Neural cell (in vitro differentiated cells): ENCODE data around the gene ACOT7. TPM values are rescaled to one million over a fixed set of nuclear protein-coding genes. Genes with fewer than 3 reads are reported as not detected.
"Not testable (repeated sequence)": the region's sequence is repeated elsewhere in the genome, so short reads cannot be mapped to it uniquely, and the experiment has no call there.

Experiments
- H2AFZ ChIP-seq: fragments of 200-600, 300-800 bp; sonication (generic), shearing (Covaris generic); 2 replicates; pipeline ENCODE4 v1.6.0; 2014; ENCODE audit warnings: low read depth, mild to moderate bottlenecking, antibody characterized with exemption, low read length, moderate library complexity
- H3F3A ChIP-seq: fragments of 200-600 bp; shearing (Covaris generic); 2 replicates; pipeline ENCODE4 v1.6.1; 2016; ENCODE audit warnings: mild to moderate bottlenecking, moderate library complexity, mixed read lengths, antibody characterized with exemption, low read length; ENCODE audit not compliant: insufficient read depth, poor library complexity, severe bottlenecking
- H3K27ac ChIP-seq: fragments of 200-600, 300-800 bp; sonication (generic), shearing (Covaris generic); 2 replicates; pipeline ENCODE4 v1.5.1; 2014; ENCODE audit warnings: mild to moderate bottlenecking, low read length, moderate library complexity
- H3K27me3 ChIP-seq: fragments of 300-800, 200-600 bp; sonication (generic), shearing (Covaris generic); 2 replicates; pipeline ENCODE4 v1.6.0; 2014; ENCODE audit warnings: mild to moderate bottlenecking, low read depth, low read length, moderate library complexity; ENCODE audit not compliant: insufficient read depth
- H3K36me3 ChIP-seq: fragments of 300-800, 200-600 bp; sonication (generic), shearing (Covaris generic); 2 replicates; pipeline ENCODE4 v1.5.1; 2014; ENCODE audit warnings: mild to moderate bottlenecking, antibody characterized with exemption, low read length, moderate library complexity; ENCODE audit not compliant: insufficient read depth
- H3K4me2 ChIP-seq: fragments of 300-800, 200-600 bp; sonication (generic), shearing (Covaris generic); 2 replicates; pipeline ENCODE4 v1.6.0; 2014; ENCODE audit warnings: mild to moderate bottlenecking, low read length
- H3K4me3 ChIP-seq: fragments of 300-800, 200-600 bp; sonication (generic), shearing (Covaris generic); 2 replicates; pipeline ENCODE4 v1.5.1; 2014; ENCODE audit warnings: mild to moderate bottlenecking, low read length, moderate library complexity
- H3K79me2 ChIP-seq: fragments of 200-600 bp; shearing (Covaris generic); replicated peaks from 2 replicates; pipeline ENCODE4 v1.6.0; 2014; ENCODE audit warnings: mild to moderate bottlenecking, low read length, moderate library complexity; ENCODE audit not compliant: insufficient read depth
- H3K9ac ChIP-seq: fragments of 300-800, 200-600 bp; sonication (generic), shearing (Covaris generic); 2 replicates; pipeline ENCODE4 v1.6.1; 2016; ENCODE audit warnings: mild to moderate bottlenecking, low read length, mixed read lengths
- H3K9me2 ChIP-seq: fragments of 200-600 bp; shearing (Covaris generic); 2 replicates; pipeline ENCODE4 v1.6.1; 2016; ENCODE audit warnings: mild to moderate bottlenecking, low read length, mixed read lengths; ENCODE audit not compliant: insufficient read depth
- H3K9me3 ChIP-seq: fragments of 200-600, 300-800 bp; sonication (generic), shearing (Covaris generic); 2 replicates; pipeline ENCODE4 v1.6.1; 2016; ENCODE audit warnings: mild to moderate bottlenecking, mixed run types, low read length, moderate library complexity, mixed read lengths
- H4K20me1 ChIP-seq: fragments of 200-600 bp; shearing (Covaris generic); 2 replicates; pipeline ENCODE4 v1.6.1; 2016; ENCODE audit warnings: mild to moderate bottlenecking, mixed run types; ENCODE audit not compliant: insufficient read depth
- CTCF ChIP-seq: fragments of 450-650 bp; IDR thresholded peaks from 2 replicates; pipeline ENCODE4 v1.5.1; 2014; ENCODE audit warnings: antibody characterized with exemption, mild to moderate bottlenecking, moderate library complexity; ENCODE audit not compliant: poor library complexity, severe bottlenecking
- EP300 ChIP-seq: fragments of 450-650 bp; conservative IDR thresholded peaks from 2 replicates; pipeline ENCODE4 v1.6.1; 2014; ENCODE audit warnings: antibody characterized with exemption, mild to moderate bottlenecking, moderate library complexity; ENCODE audit not compliant: poor library complexity, severe bottlenecking
- EZH2 ChIP-seq: fragments of 200-600, 300-800 bp; shearing (Covaris generic), sonication (generic); IDR thresholded peaks from 2 replicates; pipeline ENCODE4 v1.6.1; 2014; ENCODE audit warnings: antibody characterized with exemption, low read length, borderline replicate concordance, mild to moderate bottlenecking; ENCODE audit not compliant: insufficient read depth, poor library complexity, severe bottlenecking
- MXI1 ChIP-seq: fragments of 450-650 bp; conservative IDR thresholded peaks from 2 replicates; pipeline ENCODE4 v1.6.1; 2014; ENCODE audit warnings: antibody characterized with exemption, mild to moderate bottlenecking; ENCODE audit not compliant: poor library complexity, severe bottlenecking
- POLR2AphosphoS5 ChIP-seq: IDR thresholded peaks from 2 replicates; pipeline ENCODE4 v1.6.1; 2012
- RAD21 ChIP-seq: fragments of 450-650 bp; conservative IDR thresholded peaks from 2 replicates; pipeline ENCODE4 v1.6.1; 2014; ENCODE audit warnings: antibody characterized with exemption, mild to moderate bottlenecking, moderate library complexity
- SMC3 ChIP-seq: fragments of 450-650 bp; conservative IDR thresholded peaks from 2 replicates; pipeline ENCODE4 v1.6.1; 2014; ENCODE audit warnings: antibody characterized with exemption, mild to moderate bottlenecking, moderate library complexity; ENCODE audit not compliant: poor library complexity
- TAF1 ChIP-seq: IDR thresholded peaks from 2 replicates; pipeline ENCODE4 v1.6.1; 2012; ENCODE audit warnings: low read depth
- polyA plus RNA-seq: library from polyadenylated mRNA; depleted of rRNA; stranded (reverse); fragments of >200 nt; gene quantifications from 2 replicates; pipeline ENCODE4 v1.2.3, GENCODE V29; 2014
- TF ChIP-seq, protein P1 (sequence below): IDR thresholded peaks from 2 replicates; pipeline ENCODE4 v1.6.1; 2012; ENCODE audit warnings: borderline replicate concordance

The ACOT7 gene
- polyA plus RNA-seq, 1 donor from 2014 or later: 101 TPM

DNA sequence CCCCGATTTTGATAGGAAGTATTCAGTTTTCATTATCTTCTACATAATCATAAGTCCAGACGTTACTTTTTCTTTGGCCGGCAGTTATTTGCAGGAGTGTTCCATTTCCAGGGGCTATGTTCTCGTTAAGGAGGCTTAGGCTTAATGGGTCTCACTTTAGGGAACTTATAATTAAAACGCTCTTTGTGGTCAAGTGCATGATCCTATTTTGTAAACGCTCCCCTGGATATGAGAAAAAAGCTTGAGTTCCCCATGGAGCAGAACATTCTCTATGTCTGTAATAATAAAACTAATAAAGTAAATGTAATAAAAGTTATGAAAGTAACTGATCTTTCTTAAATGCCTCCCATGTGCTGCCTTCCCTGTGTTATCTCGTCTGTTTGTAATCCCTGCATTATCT lies 84.0 kb downstream of the ACOT7 start:
- Histone ChIP-seq H3K27ac (no peak overlapping the region), H3K79me2 (no peaks in the 10 kb centered on the region), H3K4me2 (no peak overlapping the region), H4K20me1 (no peaks in the 10 kb centered on the region), H3F3A (no peaks in the 10 kb centered on the region), H3K4me3 (no peak overlapping the region), H3K27me3 (no peaks in the 10 kb centered on the region), H3K36me3 (peaks cover under 1% of the 10 kb centered on the region), H3K9me2 (no peaks in the 10 kb centered on the region), H3K9me3 (no peaks in the 10 kb centered on the region), H3K9ac (no peak overlapping the region), H2AFZ (no peak overlapping the region)
- TF ChIP-seq TAF1 (no peak), SMC3 (no peak), CTCF (no peak), EP300 (no peak), POLR2AphosphoS5 (no peak), MXI1 (no peak), EZH2 (no peak), RAD21 (no peak)
- TF ChIP-seq, protein P1, sequence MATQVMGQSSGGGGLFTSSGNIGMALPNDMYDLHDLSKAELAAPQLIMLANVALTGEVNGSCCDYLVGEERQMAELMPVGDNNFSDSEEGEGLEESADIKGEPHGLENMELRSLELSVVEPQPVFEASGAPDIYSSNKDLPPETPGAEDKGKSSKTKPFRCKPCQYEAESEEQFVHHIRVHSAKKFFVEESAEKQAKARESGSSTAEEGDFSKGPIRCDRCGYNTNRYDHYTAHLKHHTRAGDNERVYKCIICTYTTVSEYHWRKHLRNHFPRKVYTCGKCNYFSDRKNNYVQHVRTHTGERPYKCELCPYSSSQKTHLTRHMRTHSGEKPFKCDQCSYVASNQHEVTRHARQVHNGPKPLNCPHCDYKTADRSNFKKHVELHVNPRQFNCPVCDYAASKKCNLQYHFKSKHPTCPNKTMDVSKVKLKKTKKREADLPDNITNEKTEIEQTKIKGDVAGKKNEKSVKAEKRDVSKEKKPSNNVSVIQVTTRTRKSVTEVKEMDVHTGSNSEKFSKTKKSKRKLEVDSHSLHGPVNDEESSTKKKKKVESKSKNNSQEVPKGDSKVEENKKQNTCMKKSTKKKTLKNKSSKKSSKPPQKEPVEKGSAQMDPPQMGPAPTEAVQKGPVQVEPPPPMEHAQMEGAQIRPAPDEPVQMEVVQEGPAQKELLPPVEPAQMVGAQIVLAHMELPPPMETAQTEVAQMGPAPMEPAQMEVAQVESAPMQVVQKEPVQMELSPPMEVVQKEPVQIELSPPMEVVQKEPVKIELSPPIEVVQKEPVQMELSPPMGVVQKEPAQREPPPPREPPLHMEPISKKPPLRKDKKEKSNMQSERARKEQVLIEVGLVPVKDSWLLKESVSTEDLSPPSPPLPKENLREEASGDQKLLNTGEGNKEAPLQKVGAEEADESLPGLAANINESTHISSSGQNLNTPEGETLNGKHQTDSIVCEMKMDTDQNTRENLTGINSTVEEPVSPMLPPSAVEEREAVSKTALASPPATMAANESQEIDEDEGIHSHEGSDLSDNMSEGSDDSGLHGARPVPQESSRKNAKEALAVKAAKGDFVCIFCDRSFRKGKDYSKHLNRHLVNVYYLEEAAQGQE: no peak

- TF ChIP-seq SMC3: no peak
- no peak for TF ChIP-seq RAD21
- no peak for TF ChIP-seq POLR2AphosphoS5
- Histone ChIP-seq H3K27ac (no peak overlapping the region), H2AFZ (no peak overlapping the region), H3K9me2 (no peaks in the 10 kb centered on the region), H3F3A (no peaks in the 10 kb centered on the region), H3K4me3 (no peak overlapping the region), H3K9ac (no peak overlapping the region), H3K79me2 (no peaks in the 10 kb centered on the region), H3K9me3 (no peaks in the 10 kb centered on the region), H3K27me3 (no peaks in the 10 kb centered on the region), H3K4me2 (no peak overlapping the region), H4K20me1 (no peaks in the 10 kb centered on the region), H3K36me3 (no peaks in the 10 kb centered on the region)
Observed at GRCh38 chr1:6308449-6308848, 85.1 kb downstream of the ACOT7 start.

GRCh38 chr1:6307682-6308081 lies 85.9 kb downstream of the ACOT7 start:
- not testable (repeated sequence) for H3K9me2 ChIP-seq, H4K20me1 ChIP-seq, H3K4me2 ChIP-seq, H3K9me3 ChIP-seq, H3K27me3 ChIP-seq, H3K9ac ChIP-seq, H3K4me3 ChIP-seq, H3F3A ChIP-seq, H3K79me2 ChIP-seq, H3K27ac ChIP-seq, H3K36me3 ChIP-seq, H2AFZ ChIP-seq
